Karpas-422 (cell line): ENCODE measurements around the gene CORO2B. TPM values are rescaled to one million over a fixed set of nuclear protein-coding genes. Genes with fewer than 3 reads are reported as not detected.

Experiments used
- DNase-seq: peaks from one replicate; pipeline ENCODE4 v3.0.0-alpha.2; 2015
- H2AFZ ChIP-seq: fragments of 200-600 bp; sonication (generic); 2 replicates; pipeline ENCODE4 v1.6.1; 2014; ENCODE audit warnings: antibody characterized with exemption, low read length, mixed read lengths
- H3K27ac ChIP-seq: fragments of 200-600 bp; sonication (generic); 2 replicates; pipeline ENCODE4 v1.5.1; 2014; ENCODE audit warnings: mild to moderate bottlenecking, low read length, moderate library complexity
- H3K27me3 ChIP-seq: fragments of 200-600 bp; sonication (generic); 2 replicates; pipeline ENCODE4 v1.6.1; 2014; ENCODE audit warnings: low read length, mixed read lengths
- H3K36me3 ChIP-seq: fragments of 200-600 bp; sonication (generic); 2 replicates; pipeline ENCODE4 v1.6.1; 2014; ENCODE audit warnings: low read length, mixed read lengths; ENCODE audit not compliant: insufficient read depth
- H3K4me1 ChIP-seq: fragments of 200-600 bp; sonication (generic); 2 replicates; pipeline ENCODE4 v1.6.1; 2014; ENCODE audit warnings: mild to moderate bottlenecking, low read length, mixed read lengths
- H3K4me2 ChIP-seq: fragments of 200-600 bp; sonication (generic); 2 replicates; pipeline ENCODE4 v1.6.1; 2014; ENCODE audit warnings: low read length, low read depth, mild to moderate bottlenecking; ENCODE audit not compliant: poor library complexity, severe bottlenecking
- H3K4me3 ChIP-seq: fragments of 200-600 bp; sonication (generic); 2 replicates; pipeline ENCODE4 v1.5.1; 2014; ENCODE audit warnings: mild to moderate bottlenecking, antibody characterized with exemption, low read length, mixed read lengths
- H3K79me2 ChIP-seq: fragments of 200-600 bp; sonication (generic); 2 replicates; pipeline ENCODE4 v1.6.1; 2014; ENCODE audit warnings: mild to moderate bottlenecking, low read length, mixed read lengths
- H3K9ac ChIP-seq: fragments of 200-600 bp; sonication (generic); 2 replicates; pipeline ENCODE4 v1.6.0; 2014; ENCODE audit warnings: low read length
- H3K9me2 ChIP-seq: fragments of 200-600 bp; sonication (generic), shearing (Covaris generic); replicated peaks from 2 replicates; pipeline ENCODE4 v1.6.0; 2014; ENCODE audit warnings: mild to moderate bottlenecking, low read length, moderate library complexity; ENCODE audit not compliant: insufficient read depth
- H3K9me3 ChIP-seq: fragments of 300-700, 200-600 bp; sonication (generic); 2 replicates; pipeline ENCODE4 v1.6.1; 2014; ENCODE audit warnings: low read length, mixed read lengths
- H4K20me1 ChIP-seq: fragments of 200-600 bp; sonication (generic); 2 replicates; pipeline ENCODE4 v1.6.1; 2014; ENCODE audit warnings: mild to moderate bottlenecking, antibody characterized with exemption, low read length, low read depth; ENCODE audit not compliant: insufficient read depth
- total RNA-seq: library from RNA; depleted of rRNA; stranded (reverse); fragments of >200 nt; shearing (Covaris generic); gene quantifications from 2 replicates; pipeline ENCODE4 v1.2.3, GENCODE V29; 2014; ENCODE audit warnings: low replicate concordance

CORO2B gene
- total RNA-seq, 1 experiment from 2014 or later = 0.26 TPM

DNA sequence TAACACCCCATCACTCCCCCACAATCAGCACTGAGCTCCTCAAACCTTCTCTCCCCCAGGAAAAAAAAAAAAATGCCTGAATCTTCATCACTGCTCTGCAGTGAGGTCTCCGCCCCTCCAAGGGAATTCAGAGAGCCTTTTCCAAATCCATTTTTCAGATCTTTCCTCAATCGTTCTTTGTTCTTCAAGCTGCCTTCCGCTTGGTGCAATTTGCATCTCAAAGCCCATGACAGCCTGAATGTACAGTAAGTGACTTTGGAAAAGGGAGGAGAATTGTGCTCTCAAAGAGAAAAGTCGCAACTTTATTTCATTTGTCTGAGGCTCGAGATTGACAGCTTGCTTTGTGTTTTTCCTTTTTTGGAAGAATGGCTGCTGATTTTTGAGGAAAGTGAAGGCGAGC lies 75.0 kb downstream of the CORO2B start:
- Histone ChIP-seq H3K9me2 (no peaks in the 10 kb centered on the region), H3K27me3 (no peaks in the 10 kb centered on the region), H3K27ac (no peak overlapping the region), H3K79me2 (no peaks in the 10 kb centered on the region), H3K4me1 (peaks cover 10% of the 10 kb centered on the region), H2AFZ (no peak overlapping the region), H4K20me1 (no peaks in the 10 kb centered on the region), H3K9me3 (no peaks in the 10 kb centered on the region), H3K9ac (no peak overlapping the region), H3K4me2 (no peak overlapping the region), H3K4me3 (no peak overlapping the region), H3K36me3 (no peaks in the 10 kb centered on the region)
- no peak for DNase-seq

- H3K9ac ChIP-seq = no peak overlapping the region
- H3K79me2 ChIP-seq = no peaks in the 10 kb centered on the region
- no peak overlapping the region for H3K4me3 ChIP-seq
- H2AFZ ChIP-seq = no peak overlapping the region
- no peak overlapping the region for H3K4me2 ChIP-seq
- no peaks in the 10 kb centered on the region; the same call in 1 of the 2 replicates for H3K4me1 ChIP-seq
- H3K27ac ChIP-seq = no peak overlapping the region
- no peaks in the 10 kb centered on the region for H3K27me3 ChIP-seq
- H3K36me3 ChIP-seq = no peaks in the 10 kb centered on the region
- H4K20me1 ChIP-seq = no peaks in the 10 kb centered on the region
- H3K9me2 ChIP-seq = no peaks in the 10 kb centered on the region
- H3K9me3 ChIP-seq = no peaks in the 10 kb centered on the region
- no peak for DNase-seq
Measured at GRCh38 chr15:68654786-68655560, 76.2 kb downstream of the CORO2B start.

DNA sequence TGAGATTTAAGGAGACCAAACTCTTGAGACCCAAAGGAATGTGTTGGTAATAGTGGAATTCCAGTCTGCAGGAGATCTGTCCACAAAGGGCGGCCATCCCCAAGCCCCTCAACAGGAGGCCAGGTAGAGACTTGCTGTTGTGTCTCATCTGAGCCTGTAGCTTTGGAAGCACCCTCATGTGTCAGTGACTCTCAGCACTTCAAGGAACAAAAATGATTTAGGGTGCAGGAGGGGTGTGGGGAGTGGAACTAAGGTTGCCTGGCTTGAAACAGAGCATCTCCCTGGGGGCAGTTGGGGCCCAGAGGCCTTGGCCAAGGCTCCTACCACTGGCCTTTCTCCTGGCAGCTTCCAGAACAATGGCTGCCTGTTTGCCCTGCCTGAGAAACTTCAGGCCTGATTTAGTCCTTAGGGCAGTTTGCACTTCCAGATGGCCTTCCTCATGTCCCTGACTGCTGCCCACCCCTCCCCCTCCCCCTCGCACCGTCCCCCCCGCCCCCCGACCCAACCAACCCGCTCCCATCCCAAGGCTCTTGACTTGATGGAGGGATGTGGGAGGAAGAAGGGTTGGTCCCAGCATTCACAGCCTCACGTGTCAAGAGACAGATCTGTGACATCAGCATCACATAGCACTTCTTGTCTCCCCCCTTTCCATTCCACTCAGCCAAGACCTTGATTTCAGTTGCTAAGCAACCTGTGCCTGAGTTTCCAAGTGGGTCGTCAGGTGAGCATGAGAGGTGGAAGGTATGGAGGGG lies 77.1 kb downstream of the CORO2B start:
- Histone ChIP-seq H3K9ac (no peak overlapping the region), H2AFZ (no peak overlapping the region), H3K27ac (no peak overlapping the region), H3K79me2 (no peaks in the 10 kb centered on the region), H3K36me3 (no peaks in the 10 kb centered on the region), H3K9me2 (no peaks in the 10 kb centered on the region), H4K20me1 (no peaks in the 10 kb centered on the region), H3K4me2 (no peak overlapping the region), H3K4me3 (no peak overlapping the region), H3K9me3 (no peaks in the 10 kb centered on the region), H3K4me1 (no peaks in the 10 kb centered on the region), H3K27me3 (no peaks in the 10 kb centered on the region)
- no peak for DNase-seq

DNA sequence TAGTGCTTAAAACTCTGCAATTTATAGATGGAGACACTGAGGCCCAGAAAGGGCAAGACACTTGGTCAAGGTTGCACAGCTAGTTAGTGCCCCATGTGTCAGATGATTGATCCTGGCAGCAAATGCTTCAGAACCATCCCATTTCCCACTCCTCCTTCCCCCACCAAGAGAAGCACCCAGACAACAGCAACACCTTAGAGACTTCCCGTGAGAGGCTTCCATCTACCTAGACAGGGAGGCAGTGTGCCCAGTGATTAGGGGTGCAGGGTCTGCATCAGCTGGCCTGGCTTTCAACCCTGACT lies 77.6 kb downstream of the CORO2B start:
- Histone ChIP-seq H3K9me2 (no peaks in the 10 kb centered on the region), H4K20me1 (no peaks in the 10 kb centered on the region), H3K4me3 (no peak overlapping the region), H2AFZ (no peak overlapping the region), H3K27ac (no peak overlapping the region), H3K4me1 (no peaks in the 10 kb centered on the region), H3K79me2 (no peaks in the 10 kb centered on the region), H3K9me3 (no peaks in the 10 kb centered on the region), H3K4me2 (no peak overlapping the region), H3K36me3 (no peaks in the 10 kb centered on the region), H3K27me3 (no peaks in the 10 kb centered on the region), H3K9ac (no peak overlapping the region)
- no peak for DNase-seq

GRCh38 chr15:68658151-68658550 lies 79.4 kb downstream of the CORO2B start:
- Histone ChIP-seq H3K4me3 (no peak overlapping the region), H3K9me2 (no peaks in the 10 kb centered on the region), H2AFZ (no peak overlapping the region), H3K4me2 (no peak overlapping the region), H3K4me1 (no peaks in the 10 kb centered on the region), H3K79me2 (no peaks in the 10 kb centered on the region), H3K27ac (no peak overlapping the region), H3K36me3 (no peaks in the 10 kb centered on the region), H3K9me3 (no peaks in the 10 kb centered on the region), H3K27me3 (no peaks in the 10 kb centered on the region), H4K20me1 (no peaks in the 10 kb centered on the region), H3K9ac (no peak overlapping the region)
- DNase-seq = no peak

GRCh38 chr15:68658641-68659358 lies 80.0 kb downstream of the CORO2B start:
- Histone ChIP-seq H3K4me2 (no peak overlapping the region), H2AFZ (no peak overlapping the region), H3K79me2 (no peaks in the 10 kb centered on the region), H3K27me3 (no peaks in the 10 kb centered on the region), H3K36me3 (no peaks in the 10 kb centered on the region), H3K9me2 (no peaks in the 10 kb centered on the region), H3K9me3 (no peaks in the 10 kb centered on the region), H3K9ac (no peak overlapping the region), H4K20me1 (no peaks in the 10 kb centered on the region), H3K4me1 (no peaks in the 10 kb centered on the region), H3K4me3 (no peak overlapping the region), H3K27ac (no peak overlapping the region)
- no peak for DNase-seq

DNA sequence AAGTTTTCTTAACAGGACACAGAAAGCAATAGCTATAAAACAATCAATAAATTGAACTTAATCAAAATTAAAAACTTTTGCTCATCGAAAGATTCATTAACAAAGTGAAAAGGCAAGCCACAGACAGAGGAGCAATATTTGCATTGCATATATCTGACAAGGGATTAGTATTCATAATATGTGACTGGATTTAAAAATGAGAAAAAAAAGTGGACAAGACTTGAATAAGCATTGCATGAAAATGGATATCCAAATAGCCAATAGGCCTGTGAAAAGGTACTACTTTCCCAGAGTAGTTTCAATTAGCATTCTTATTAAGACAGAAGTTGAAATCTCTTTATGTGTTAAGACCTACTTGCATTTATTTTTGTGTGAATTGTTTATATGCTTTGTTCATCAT lies 84.7 kb downstream of the CORO2B start:
- Histone ChIP-seq H3K4me2 (no peak overlapping the region), H3K27ac (no peak overlapping the region), H3K36me3 (no peaks in the 10 kb centered on the region), H3K79me2 (no peaks in the 10 kb centered on the region), H3K4me1 (peaks cover 7% of the 10 kb centered on the region), H2AFZ (no peak overlapping the region), H3K9ac (no peak overlapping the region), H3K4me3 (no peak overlapping the region), H4K20me1 (no peaks in the 10 kb centered on the region), H3K27me3 (no peaks in the 10 kb centered on the region; the same call in 1 of the 2 replicates), H3K9me3 (no peaks in the 10 kb centered on the region), H3K9me2 (no peaks in the 10 kb centered on the region)
- DNase-seq = no peak

GRCh38 chr15:68666120-68666811 lies 87.5 kb downstream of the CORO2B start:
- no peak overlapping the region for H3K4me3 ChIP-seq
- H3K9ac ChIP-seq = no peak overlapping the region
- no peaks in the 10 kb centered on the region; the same call in 1 of the 2 replicates for H3K27me3 ChIP-seq
- peaks cover 7% of the 10 kb centered on the region for H3K4me1 ChIP-seq
- H3K27ac ChIP-seq = no peak overlapping the region
- no peaks in the 10 kb centered on the region for H3K9me2 ChIP-seq
- H3K9me3 ChIP-seq = no peaks in the 10 kb centered on the region
- H3K4me2 ChIP-seq = no peak overlapping the region
- no peaks in the 10 kb centered on the region for H3K36me3 ChIP-seq
- no peak overlapping the region for H2AFZ ChIP-seq
- no peak for DNase-seq
- H4K20me1 ChIP-seq = no peaks in the 10 kb centered on the region
- H3K79me2 ChIP-seq = no peaks in the 10 kb centered on the region
